GM23248 (cell line): ENCODE results near the gene PRSS27.

Source experiments
- EZH2 ChIP-seq: fragments of 200-600 bp; sonication (generic); IDR thresholded peaks from 2 replicates; pipeline ENCODE4 v1.6.1; 2018; ENCODE audit warnings: antibody characterized with exemption, mild to moderate bottlenecking; ENCODE audit not compliant: insufficient read depth, poor library complexity, severe bottlenecking
- EZH2phosphoT487 ChIP-seq: fragments of 200-600 bp; sonication (generic); IDR thresholded peaks from 2 replicates; pipeline ENCODE4 v1.6.1; 2018; ENCODE audit warnings: antibody characterized with exemption, moderate library complexity, mild to moderate bottlenecking, low read depth; ENCODE audit not compliant: insufficient read depth

DNA sequence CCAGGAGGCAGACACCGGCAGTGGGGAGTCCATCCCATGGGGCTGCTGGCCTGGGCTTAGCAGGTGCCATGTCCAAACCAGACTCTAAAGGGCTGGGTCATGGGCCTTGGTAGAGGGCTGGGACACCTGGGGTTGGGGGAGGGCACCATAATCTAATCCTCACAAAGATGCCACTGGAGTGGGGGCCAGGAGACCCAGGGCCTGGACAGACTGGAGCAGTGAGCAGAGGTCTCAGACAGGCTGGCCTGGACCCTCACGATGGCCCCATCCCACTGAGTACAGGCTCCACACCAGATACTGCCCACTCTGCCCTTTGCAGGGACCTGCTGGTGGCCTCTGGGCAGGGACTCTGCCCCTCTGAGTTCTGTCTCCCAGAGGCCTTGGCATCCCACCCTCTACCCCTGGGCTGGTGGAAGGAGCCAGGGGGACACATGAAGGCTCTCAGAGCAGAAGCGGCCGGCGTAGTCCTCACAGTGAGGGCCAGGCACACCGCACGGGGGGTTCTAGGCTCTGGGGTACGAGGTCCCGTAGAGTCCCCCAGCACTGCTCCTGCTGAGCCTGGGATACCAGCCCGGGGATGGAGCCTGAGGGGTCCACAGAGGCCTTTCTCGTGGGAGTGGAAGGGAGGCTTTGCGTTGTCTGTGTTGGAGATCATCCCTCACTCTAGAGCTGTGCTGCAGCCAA is 22.4 kb upstream of the PRSS27 start:
- TF ChIP-seq EZH2 (no peak), EZH2phosphoT487 (no peak)
